Stimulated activated CD4-positive, alpha-beta T cell treated with anti-CD3 and anti-CD28 coated beads, Interleukin-15, amount 100 ng/mL, for 48 hours (primary cell): ENCODE data around the gene TMEM266.

Experiments
- DNase-seq, 2 donors: peaks; one replicate each; pipeline ENCODE4 v3.0.0-alpha.2; 2020; ENCODE audit warnings: low read depth in 2 of 2

TMEM266 gene

GRCh38 chr15:76236350-76236749 is 176.6 kb downstream of the TMEM266 start:
- no peak for DNase-seq

GRCh38 chr15:76239786-76240185 is 180.0 kb downstream of the TMEM266 start:
- DNase-seq = no peak

GRCh38 chr15:76245072-76245610 is 185.4 kb downstream of the TMEM266 start:
- DNase-seq = no peak

GRCh38 chr15:76251717-76252116 is 191.9 kb downstream of the TMEM266 start:
- no peak for DNase-seq

GRCh38 chr15:76252249-76252648 is 192.5 kb downstream of the TMEM266 start:
- DNase-seq = no peak

GRCh38 chr15:76253691-76254473 is 194.1 kb downstream of the TMEM266 start:
- DNase-seq = no peak
